ENCODE measurements around the gene C6orf141. TPM values are rescaled to one million over a fixed set of nuclear protein-coding genes. Genes with fewer than 3 reads are reported as not detected.

Gene C6orf141
- total RNA-seq, 1 experiment from 2014 or later: 60.9 TPM

GRCh38 chr6:49516147-49516505 is 34.3 kb upstream of the C6orf141 start:
- Mint-ChIP-seq H3K27ac (ENCODE audit: unreplicated experiment) (no peak overlapping the region), H3K27me3 (ENCODE audit: unreplicated experiment) (no peaks in the 10 kb centered on the region), H3K4me3 (ENCODE audit: low read depth, unreplicated experiment) (no peak overlapping the region), H3K9me3 (ENCODE audit: low read depth, unreplicated experiment) (no peaks in the 10 kb centered on the region), H3K36me3 (ENCODE audit: insufficient read depth, unreplicated experiment) (no peaks in the 10 kb centered on the region), H3K4me1 (ENCODE audit: low read depth, unreplicated experiment) (peaks cover 13% of the 10 kb centered on the region)
- TF ChIP-seq CTCF (IDR thresholded peaks at IDR 0.05; ENCODE audit: unreplicated experiment): no peak
- no peak for DNase-seq
- intact Hi-C loops (cut with micrococcal nuclease; ENCODE audit: unreplicated experiment): no loop called here
- BruUV-seq (replicated peaks): no TSS peak
- CTCF ChIA-PET: interaction anchor here (1.0 kb wide), 1 partner anchor 9 kb away, joined by 3 read pairs; no protein-coding TSS in a partner anchor

GRCh38 chr6:49517919-49518318 is 32.5 kb upstream of the C6orf141 start:
- Mint-ChIP-seq H3K27me3 (ENCODE audit: unreplicated experiment) (no peaks in the 10 kb centered on the region), H3K4me1 (ENCODE audit: low read depth, unreplicated experiment) (peaks cover 12% of the 10 kb centered on the region), H3K36me3 (ENCODE audit: insufficient read depth, unreplicated experiment) (no peaks in the 10 kb centered on the region), H3K9me3 (ENCODE audit: low read depth, unreplicated experiment) (no peaks in the 10 kb centered on the region), H3K27ac (ENCODE audit: unreplicated experiment) (no peak overlapping the region), H3K4me3 (ENCODE audit: low read depth, unreplicated experiment) (no peak overlapping the region)
- BruUV-seq (replicated peaks): no TSS peak
- no peak for DNase-seq
- no peak for TF ChIP-seq CTCF (IDR thresholded peaks at IDR 0.05; ENCODE audit: unreplicated experiment)
- intact Hi-C loops (cut with micrococcal nuclease; ENCODE audit: unreplicated experiment): no loop called here
- CTCF ChIA-PET: no interaction called here

GRCh38 chr6:49519660-49520059 is 30.8 kb upstream of the C6orf141 start:
- DNase-seq: no peak
- no peak for TF ChIP-seq CTCF (IDR thresholded peaks at IDR 0.05; ENCODE audit: unreplicated experiment)
- H3K27me3 Mint-ChIP-seq (ENCODE audit: unreplicated experiment): no peaks in the 10 kb centered on the region
- no peak overlapping the region for H3K4me3 Mint-ChIP-seq (ENCODE audit: low read depth, unreplicated experiment)
- CTCF ChIA-PET: no interaction called here
- no peaks in the 10 kb centered on the region for H3K9me3 Mint-ChIP-seq (ENCODE audit: low read depth, unreplicated experiment)
- H3K27ac Mint-ChIP-seq (ENCODE audit: unreplicated experiment): no peak overlapping the region
- BruUV-seq (replicated peaks): no TSS peak
- H3K36me3 Mint-ChIP-seq (ENCODE audit: insufficient read depth, unreplicated experiment): no peaks in the 10 kb centered on the region
- intact Hi-C loops (cut with micrococcal nuclease; ENCODE audit: unreplicated experiment): no loop called here
- H3K4me1 Mint-ChIP-seq (ENCODE audit: low read depth, unreplicated experiment): no peaks in the 10 kb centered on the region

- Mint-ChIP-seq H3K36me3 (ENCODE audit: insufficient read depth, unreplicated experiment) (no peaks in the 10 kb centered on the region), H3K27ac (ENCODE audit: unreplicated experiment) (no peak overlapping the region), H3K4me1 (ENCODE audit: low read depth, unreplicated experiment) (no peaks in the 10 kb centered on the region), H3K9me3 (ENCODE audit: low read depth, unreplicated experiment) (no peaks in the 10 kb centered on the region), H3K4me3 (ENCODE audit: low read depth, unreplicated experiment) (no peak overlapping the region), H3K27me3 (ENCODE audit: unreplicated experiment) (no peaks in the 10 kb centered on the region)
- intact Hi-C loops (cut with micrococcal nuclease; ENCODE audit: unreplicated experiment): no loop called here
- TF ChIP-seq CTCF (IDR thresholded peaks at IDR 0.05; ENCODE audit: unreplicated experiment): no peak
- BruUV-seq (replicated peaks): no TSS peak
- no peak for DNase-seq
- CTCF ChIA-PET: interaction anchor here (0.6 kb wide), 1 partner anchor 450 kb away, joined by 3 read pairs; no protein-coding TSS in a partner anchor
These were observed 27.5 kb upstream of the C6orf141 start for GRCh38 chr6:49522710-49523593.

Data from Calu3 (cell line).